Ascending aorta (tissue), 2 donors: ENCODE data around the gene STX8. TPM values are rescaled to one million over a fixed set of nuclear protein-coding genes. Genes with fewer than 3 reads are reported as not detected.
A peak's percentile ranks its signal among the peaks of the same experiment; 100 is the strongest.

Experiments
- DNase-seq, 2 donors: peaks; one replicate each; pipeline ENCODE4 v3.0.0-alpha.2; 2019; ENCODE audit warnings: low spot score in 2 of 2
- H3K27ac ChIP-seq, 2 donors: fragments of 200-600 bp; sonication (generic); one replicate each; pipeline ENCODE4 v1.5.1; 2016 to 2017; ENCODE audit warnings: mild to moderate bottlenecking in 1 of 2
- H3K27me3 ChIP-seq: fragments of 200-600 bp; sonication (generic); one replicate; pipeline ENCODE4 v1.5.1; 2017
- H3K36me3 ChIP-seq, 2 donors: fragments of 200-600 bp; sonication (generic); one replicate each; pipeline ENCODE4 v1.5.1; 2016
- H3K4me1 ChIP-seq, 2 donors: fragments of 200-600 bp; sonication (generic); one replicate each; pipeline ENCODE4 v1.5.1; 2016 to 2017; ENCODE audit warnings: mild to moderate bottlenecking in 1 of 2
- H3K4me3 ChIP-seq, 2 donors: fragments of 200-600 bp; sonication (generic); one replicate each; pipeline ENCODE4 v1.5.1; 2016 to 2017; ENCODE audit warnings: mild to moderate bottlenecking in 1 of 2
- H3K9me3 ChIP-seq, 2 donors: fragments of 200-600 bp; sonication (generic); one replicate each; pipeline ENCODE4 v1.5.1; 2016
- intact Hi-C: fragments of 100-400 bp; cut with DNase I; formaldehyde crosslinking; loops from one replicate; pipeline ENCODE4 v1.15.1; 2023
- total RNA-seq: library from RNA; depleted of rRNA; stranded (reverse); fragments of >200 nt; gene quantifications from one replicate; pipeline ENCODE4 v1.1.0, GENCODE V29; 2016
- TF ChIP-seq, protein P1 (sequence below), 3 experiments: fragments of 200-600 bp in 2 of 3; fragments of 450-650 bp in 1 of 3; sonication (generic) in 2 of 3; IDR thresholded peaks; one replicate each; pipeline ENCODE4 v1.5.1; 2016 to 2019; ENCODE audit warnings: antibody characterized with exemption in 3 of 3, mild to moderate bottlenecking in 1 of 3, moderate library complexity in 1 of 3

STX8 gene
- total RNA-seq, 1 donor from 2014 or later = 7.6 TPM

DNA sequence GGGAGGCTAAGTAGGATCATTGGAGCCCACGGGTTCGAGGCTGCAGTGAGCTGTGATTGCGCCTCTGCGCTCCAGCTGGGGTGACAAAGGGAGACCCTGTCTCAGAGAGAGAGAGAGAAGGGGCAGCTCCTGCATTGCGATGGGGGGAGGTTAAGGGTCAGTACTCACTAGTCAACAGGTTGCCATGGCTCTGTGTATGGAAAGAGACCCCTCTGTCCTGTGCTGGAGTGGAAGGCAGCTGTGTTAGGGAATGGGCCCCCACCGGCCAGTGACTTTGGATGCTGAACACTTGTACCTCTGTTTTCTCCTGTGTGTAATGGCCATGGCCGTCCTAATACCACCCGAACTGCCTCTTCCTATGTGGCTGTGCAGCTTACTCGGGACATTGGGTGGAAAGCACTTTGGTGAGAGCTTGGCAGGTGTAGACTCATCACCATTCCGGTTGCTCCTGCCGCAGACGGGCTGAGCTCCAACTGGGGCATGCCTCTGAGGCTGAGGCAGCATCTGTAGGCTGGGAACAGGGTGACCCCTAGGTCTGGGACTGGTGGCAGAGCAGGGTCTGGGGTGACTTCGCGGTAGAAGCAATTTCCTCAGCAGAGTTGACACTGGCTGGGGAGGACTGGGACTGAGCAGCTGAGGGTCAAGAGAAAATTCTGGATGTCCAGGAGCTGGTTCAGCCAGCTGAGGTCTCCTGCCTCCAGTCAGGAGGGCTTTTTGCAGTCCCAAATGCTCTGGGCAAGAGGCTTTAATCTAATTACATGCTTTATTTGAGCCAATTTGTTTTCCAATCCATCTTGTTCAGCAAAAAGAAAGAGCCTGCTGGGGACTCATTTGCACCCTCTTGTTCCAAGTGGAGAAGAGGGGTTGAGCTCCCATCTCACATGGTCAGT lies 369.9 kb downstream of the STX8 start:
- DNase-seq = no peak
- H3K27ac ChIP-seq = peak overlapping the region in 1 of 2 donors; percentile 51
- TF ChIP-seq, protein P1, sequence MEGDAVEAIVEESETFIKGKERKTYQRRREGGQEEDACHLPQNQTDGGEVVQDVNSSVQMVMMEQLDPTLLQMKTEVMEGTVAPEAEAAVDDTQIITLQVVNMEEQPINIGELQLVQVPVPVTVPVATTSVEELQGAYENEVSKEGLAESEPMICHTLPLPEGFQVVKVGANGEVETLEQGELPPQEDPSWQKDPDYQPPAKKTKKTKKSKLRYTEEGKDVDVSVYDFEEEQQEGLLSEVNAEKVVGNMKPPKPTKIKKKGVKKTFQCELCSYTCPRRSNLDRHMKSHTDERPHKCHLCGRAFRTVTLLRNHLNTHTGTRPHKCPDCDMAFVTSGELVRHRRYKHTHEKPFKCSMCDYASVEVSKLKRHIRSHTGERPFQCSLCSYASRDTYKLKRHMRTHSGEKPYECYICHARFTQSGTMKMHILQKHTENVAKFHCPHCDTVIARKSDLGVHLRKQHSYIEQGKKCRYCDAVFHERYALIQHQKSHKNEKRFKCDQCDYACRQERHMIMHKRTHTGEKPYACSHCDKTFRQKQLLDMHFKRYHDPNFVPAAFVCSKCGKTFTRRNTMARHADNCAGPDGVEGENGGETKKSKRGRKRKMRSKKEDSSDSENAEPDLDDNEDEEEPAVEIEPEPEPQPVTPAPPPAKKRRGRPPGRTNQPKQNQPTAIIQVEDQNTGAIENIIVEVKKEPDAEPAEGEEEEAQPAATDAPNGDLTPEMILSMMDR (IDR thresholded peaks at IDR 0.05) = no peak
- H3K4me1 ChIP-seq = peaks cover 7 to 10% of the 10 kb centered on the region in 2 donors
- intact Hi-C loops = no loop called here
- peak overlapping the region in 1 of 2 donors; percentile 45 for H3K4me3 ChIP-seq
- H3K36me3 ChIP-seq = no peaks in the 10 kb centered on the region
- H3K9me3 ChIP-seq = no peaks in the 10 kb centered on the region
- H3K27me3 ChIP-seq = no peaks in the 10 kb centered on the region

DNA sequence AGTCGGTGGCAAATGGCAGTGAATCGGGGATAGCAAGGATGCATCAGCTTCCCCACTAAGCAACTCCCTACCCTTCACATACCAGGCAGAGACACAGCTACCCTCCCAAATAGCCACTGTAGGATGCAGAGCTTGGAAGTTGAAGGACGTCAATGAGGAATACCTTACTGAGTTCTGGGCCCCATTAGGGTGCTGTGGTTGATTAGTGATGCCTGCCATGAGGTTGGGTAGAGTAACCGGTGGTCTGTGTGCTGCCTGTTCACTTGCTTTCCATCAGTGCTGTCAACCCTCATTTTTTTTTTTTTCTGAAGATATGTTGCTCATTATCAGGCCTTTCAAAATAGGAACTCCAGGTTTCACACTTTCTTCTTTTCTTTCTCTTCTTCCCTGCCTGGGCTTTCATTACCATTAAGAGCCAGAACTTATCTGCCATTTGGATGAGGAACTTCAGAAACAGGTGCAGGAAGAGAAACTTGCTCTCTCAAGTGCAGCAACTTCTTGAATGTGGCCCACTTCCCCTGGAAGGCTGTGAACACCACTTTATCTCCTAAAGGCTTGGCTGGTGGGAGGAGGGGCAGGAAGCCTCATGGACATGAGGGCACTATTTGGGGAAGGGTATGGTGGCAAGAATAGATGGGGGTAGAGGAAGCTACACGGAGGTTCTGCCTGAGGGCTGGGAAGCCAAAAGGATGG lies 370.8 kb downstream of the STX8 start:
- H3K9me3 ChIP-seq = no peaks in the 10 kb centered on the region
- H3K4me3 ChIP-seq = no peak overlapping the region
- no peak overlapping the region for H3K27ac ChIP-seq
- TF ChIP-seq, protein P1 (IDR thresholded peaks at IDR 0.05) = no peak
- peaks cover 7 to 10% of the 10 kb centered on the region in 2 donors for H3K4me1 ChIP-seq
- intact Hi-C loops = no loop called here
- no peaks in the 10 kb centered on the region for H3K27me3 ChIP-seq
- H3K36me3 ChIP-seq = no peaks in the 10 kb centered on the region
- no peak for DNase-seq

DNA sequence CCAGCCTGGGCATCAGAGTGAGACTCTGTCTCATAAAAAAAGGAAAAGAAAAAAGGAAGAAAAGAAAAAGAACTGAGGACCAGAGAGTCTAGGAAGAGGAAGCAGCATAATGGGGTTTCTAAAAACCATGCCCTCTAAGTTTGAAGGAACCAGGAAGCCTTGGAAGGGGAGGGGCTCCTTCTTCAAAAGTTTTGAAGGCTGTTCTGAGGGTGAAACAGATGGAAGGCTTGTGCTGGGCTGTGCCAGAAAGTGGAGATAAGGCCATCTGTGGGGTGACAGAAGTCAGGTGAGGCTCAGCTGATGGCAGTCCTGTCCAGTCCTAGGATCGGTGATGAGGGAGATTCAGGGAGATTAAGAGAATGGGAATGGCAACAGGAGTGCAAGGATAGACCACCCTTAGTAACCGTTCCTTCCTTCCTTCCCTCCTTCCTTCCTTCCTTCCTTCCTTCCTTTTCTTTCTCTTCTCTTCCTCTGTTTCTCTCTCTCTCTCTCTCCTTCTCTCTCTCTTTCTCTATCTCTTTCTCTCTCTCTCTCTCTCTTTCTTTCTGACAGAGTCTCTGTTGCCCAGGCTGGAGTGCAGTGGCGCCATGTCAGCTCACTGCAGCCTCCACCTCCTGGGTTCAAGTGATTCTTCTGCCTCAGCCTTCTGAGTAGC lies 371.7 kb downstream of the STX8 start:
- no peaks in the 10 kb centered on the region for H3K36me3 ChIP-seq
- no peak for DNase-seq
- TF ChIP-seq, protein P1 (IDR thresholded peaks at IDR 0.05) = no peak
- no peaks in the 10 kb centered on the region for H3K9me3 ChIP-seq
- H3K27me3 ChIP-seq = no peaks in the 10 kb centered on the region
- no peak overlapping the region for H3K27ac ChIP-seq
- H3K4me3 ChIP-seq = no peak overlapping the region
- intact Hi-C loops = no loop called here
- H3K4me1 ChIP-seq = peaks cover 7 to 10% of the 10 kb centered on the region in 2 donors

DNA sequence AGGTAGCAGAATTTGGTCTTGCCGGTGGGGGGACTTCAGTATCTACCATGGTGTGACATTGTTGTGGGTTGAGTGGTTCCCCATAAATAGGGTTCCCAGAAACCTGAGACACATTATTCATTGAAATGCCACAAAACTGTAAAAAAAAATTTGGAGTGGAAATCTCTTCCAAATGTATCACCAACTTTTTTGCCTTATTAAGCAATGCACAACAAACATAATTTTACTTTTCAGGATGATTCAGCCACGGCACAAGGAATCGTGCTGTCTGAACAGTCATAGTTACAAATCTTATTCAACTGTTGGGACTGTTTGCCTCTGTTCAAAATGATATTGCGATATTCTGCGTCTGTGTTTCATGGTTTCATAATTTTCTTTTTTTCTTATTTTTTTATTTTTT lies 373.1 kb downstream of the STX8 start:
- no peak for DNase-seq
- TF ChIP-seq, protein P1 (IDR thresholded peaks at IDR 0.05) = no peak
- peaks cover 0 to 4% of the 10 kb centered on the region in 2 donors for H3K36me3 ChIP-seq
- intact Hi-C loops = no loop called here
- H3K27me3 ChIP-seq = no peaks in the 10 kb centered on the region
- no peaks in the 10 kb centered on the region for H3K9me3 ChIP-seq
- H3K27ac ChIP-seq = no peak overlapping the region
- H3K4me3 ChIP-seq = no peak overlapping the region
- H3K4me1 ChIP-seq = peaks cover 7 to 10% of the 10 kb centered on the region in 2 donors

DNA sequence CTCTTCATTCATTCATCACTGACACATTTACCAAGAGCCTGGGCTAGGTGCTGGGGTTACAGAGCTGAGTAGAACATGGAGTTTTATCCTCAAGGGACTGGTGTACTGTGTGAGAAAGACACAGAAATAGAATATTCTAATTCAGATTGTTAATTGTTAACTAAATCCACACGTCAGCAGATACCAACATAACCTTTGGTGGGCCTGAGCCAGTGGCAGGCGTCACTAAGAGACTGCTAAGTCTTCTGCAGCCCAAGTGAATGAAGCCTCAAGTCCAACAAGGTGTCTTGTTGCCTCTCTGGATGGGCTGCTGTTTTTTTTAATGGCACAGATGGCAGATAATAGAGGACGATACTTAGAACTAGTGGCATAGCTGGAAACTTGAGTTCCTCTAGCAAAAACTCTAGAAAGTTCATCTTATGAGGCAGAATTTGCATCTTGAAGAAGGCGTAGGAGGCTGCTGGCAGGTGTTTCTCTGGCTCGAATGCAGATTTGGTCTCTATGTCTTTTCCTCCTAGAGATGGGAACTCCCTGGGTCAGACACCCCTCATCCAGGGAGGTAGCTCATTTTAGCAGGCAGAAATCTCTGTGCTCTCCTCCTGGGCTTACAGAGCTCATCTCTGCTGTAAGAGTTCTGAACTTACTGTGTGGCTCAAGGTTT lies 374.8 kb downstream of the STX8 start:
- Histone ChIP-seq H3K27ac (no peak overlapping the region), H3K4me1 (peaks cover under 1 to 1% of the 10 kb centered on the region in 2 donors), H3K36me3 (peaks cover 0 to 4% of the 10 kb centered on the region in 2 donors), H3K9me3 (no peaks in the 10 kb centered on the region), H3K27me3 (no peaks in the 10 kb centered on the region), H3K4me3 (no peak overlapping the region)
- DNase-seq = no peak
- intact Hi-C loops = no loop called here
- TF ChIP-seq, protein P1 (IDR thresholded peaks at IDR 0.05) = no peak
